RPMI7951 (cell line): ENCODE data around the gene DICER1. TPM values are rescaled to one million over a fixed set of nuclear protein-coding genes. Genes with fewer than 3 reads are reported as not detected.
"Not testable (repeated sequence)": the region's sequence is repeated elsewhere in the genome, so short reads cannot be mapped to it uniquely, and the experiment has no call there.

Experiments
- DNase-seq: peaks from one replicate; pipeline ENCODE4 v3.0.0-alpha.2; 2012; ENCODE audit warnings: low read depth
- total RNA-seq: library from RNA; depleted of rRNA; stranded (reverse); fragments of >200 nt; shearing (Covaris generic); gene quantifications from 2 replicates; pipeline ENCODE4 v1.2.3, GENCODE V29; 2014

The DICER1 gene
- total RNA-seq, 1 experiment from 2014 or later, result 34.2 TPM

DNA sequence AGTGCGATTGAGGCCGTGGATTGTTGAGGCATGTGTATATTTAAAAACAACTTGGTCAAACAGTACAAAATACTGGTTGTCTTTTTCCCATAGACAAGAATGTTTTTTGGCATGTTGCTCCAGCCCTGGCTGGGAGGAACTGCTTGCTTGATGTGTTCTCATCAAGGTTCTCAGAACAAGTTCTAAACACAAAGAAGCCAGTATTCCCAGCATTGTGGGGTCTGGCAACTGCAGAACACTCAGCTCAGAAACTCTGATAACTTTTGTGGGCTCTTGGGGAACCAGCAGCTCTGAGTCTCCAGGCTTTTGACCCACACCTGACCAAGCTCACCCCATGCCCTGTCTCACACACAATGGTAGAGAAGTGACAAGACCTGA lies 27.1 kb upstream of the DICER1 start:
- DNase-seq, result no peak

GRCh38 chr14:95183532-95184412 lies 26.4 kb upstream of the DICER1 start:
- no peak for DNase-seq

DNA sequence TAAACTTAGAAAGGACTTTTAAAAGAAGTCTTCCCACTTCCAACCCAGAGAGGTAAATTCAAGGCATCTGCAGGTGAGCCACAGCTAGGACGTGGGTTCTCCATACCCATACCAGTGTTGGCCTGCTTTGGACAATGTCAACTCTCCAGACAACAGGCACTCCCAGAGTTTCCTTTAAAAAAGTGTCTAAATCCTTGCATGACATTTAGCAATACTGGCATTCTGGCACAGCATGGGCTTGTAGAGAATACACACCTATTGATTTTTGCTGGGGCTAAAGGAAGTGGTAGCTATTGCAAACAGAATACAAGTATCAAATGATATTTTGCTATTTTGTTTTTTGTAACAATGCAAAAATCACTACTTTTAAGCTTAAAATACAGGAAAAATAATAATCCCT lies 25.8 kb upstream of the DICER1 start:
- no peak for DNase-seq

DNA sequence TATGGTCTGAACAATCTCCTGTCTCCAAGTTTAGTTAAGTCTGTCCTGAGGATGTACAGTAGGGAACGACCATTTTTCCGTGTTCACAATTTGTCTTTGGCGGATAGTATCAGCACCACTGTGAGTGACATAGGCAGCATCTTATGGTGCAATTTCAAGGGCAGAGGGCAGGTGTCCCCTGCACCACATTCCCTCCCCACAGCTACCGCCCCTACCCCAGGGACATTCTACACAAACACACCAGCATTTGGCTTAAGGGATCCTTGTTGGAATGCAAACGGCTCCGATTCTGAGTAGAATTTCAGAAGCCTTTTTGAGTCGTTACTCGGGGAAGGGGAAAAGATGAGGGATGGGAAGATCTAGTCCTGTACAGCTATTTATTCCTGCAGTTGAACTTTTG lies 25.1 kb upstream of the DICER1 start:
- no peak for DNase-seq

GRCh38 chr14:95180966-95181741 lies 23.8 kb upstream of the DICER1 start:
- DNase-seq, result no peak

DNA sequence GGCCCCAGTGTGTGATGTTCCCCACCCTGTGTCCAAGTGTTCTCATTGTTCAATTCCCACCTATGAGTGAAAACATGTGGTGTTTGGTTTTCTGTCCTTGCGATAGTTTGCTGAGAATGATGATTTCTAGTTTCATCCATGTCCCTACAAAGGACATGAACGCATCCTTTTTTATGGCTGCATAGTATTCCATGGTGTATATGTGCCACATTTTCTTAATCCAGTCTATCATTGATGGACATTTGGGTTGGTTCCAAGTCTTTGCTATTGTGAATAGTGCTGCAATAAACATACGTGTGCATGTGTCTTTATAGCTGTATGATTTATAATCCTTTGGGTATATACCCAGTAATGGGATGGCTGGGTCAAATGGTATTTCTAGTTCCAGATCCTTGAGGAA lies 18.3 kb upstream of the DICER1 start:
- DNase-seq, result not testable (repeated sequence)

GRCh38 chr14:95174184-95174792 lies 17.0 kb upstream of the DICER1 start:
- DNase-seq, result no peak

- DNase-seq, result no peak
These were observed 16.2 kb upstream of the DICER1 start for GRCh38 chr14:95173518-95173917.

- no peak for DNase-seq
These were observed 9.8 kb upstream of the DICER1 start for GRCh38 chr14:95167177-95167576.

- no peak for DNase-seq
These were observed 8.2 kb upstream of the DICER1 start for GRCh38 chr14:95165517-95165916.

DNA sequence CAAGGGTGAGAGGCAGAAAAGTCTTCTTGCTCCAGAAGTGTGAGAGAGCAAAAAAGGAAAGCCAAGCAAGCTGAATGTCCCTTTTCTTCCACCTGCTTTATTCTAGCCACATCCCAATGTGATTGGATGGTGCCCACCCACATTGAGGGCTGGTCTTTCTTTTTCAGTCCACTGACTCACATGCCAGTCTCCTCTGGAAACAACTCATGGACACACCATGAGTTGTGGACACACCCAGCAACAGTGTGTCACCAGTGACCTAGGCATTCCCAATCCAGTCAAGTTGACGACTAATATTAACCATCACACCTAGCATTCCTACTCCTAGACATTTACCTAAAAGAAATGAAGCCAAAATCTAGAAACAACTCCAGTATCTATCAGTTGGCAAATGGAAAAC lies 7.2 kb upstream of the DICER1 start:
- no peak for DNase-seq

DNA sequence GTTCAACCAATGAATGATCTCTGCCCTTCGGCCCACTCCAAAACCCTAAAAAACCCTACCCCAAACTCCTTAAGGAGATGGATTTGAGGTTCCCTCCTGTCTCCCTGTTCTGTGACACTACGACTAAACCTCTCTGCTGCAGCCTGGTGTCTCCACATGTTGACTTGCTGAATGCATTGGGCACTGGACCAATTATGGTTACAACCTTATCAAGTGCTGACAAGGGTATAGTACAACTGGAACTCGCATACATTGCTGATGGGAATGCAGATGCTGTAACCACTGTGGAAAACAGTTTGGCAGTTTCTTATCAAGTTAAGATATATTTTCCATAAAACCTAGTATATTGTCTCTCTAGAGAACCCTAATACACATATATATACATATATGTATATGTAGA lies 6.3 kb upstream of the DICER1 start:
- no peak for DNase-seq

GRCh38 chr14:95163132-95163531 lies 5.8 kb upstream of the DICER1 start:
- no peak for DNase-seq

DNA sequence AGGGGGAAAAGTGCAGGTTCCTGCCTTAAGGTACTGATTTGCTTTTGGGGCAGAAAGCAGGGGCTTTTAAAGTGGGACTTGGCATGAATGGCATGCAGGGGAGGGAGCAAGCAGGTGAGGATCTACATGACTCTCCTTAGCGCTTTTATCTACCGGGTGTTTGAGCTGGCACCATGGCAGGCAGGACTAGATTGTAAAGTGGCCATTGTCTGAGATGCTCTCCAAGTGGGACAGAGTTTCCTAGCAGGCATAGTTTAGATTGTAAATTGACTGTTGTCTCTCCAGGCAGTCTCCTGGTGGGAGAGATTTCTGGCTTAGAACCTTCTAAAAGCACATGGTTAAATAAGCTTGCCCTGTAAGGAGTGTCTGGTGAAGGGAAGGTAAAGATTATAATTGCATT lies 5.3 kb upstream of the DICER1 start:
- DNase-seq, result no peak

GRCh38 chr14:95157048-95157326 lies 342 bp downstream of the DICER1 start:
- no peak for DNase-seq

DNA sequence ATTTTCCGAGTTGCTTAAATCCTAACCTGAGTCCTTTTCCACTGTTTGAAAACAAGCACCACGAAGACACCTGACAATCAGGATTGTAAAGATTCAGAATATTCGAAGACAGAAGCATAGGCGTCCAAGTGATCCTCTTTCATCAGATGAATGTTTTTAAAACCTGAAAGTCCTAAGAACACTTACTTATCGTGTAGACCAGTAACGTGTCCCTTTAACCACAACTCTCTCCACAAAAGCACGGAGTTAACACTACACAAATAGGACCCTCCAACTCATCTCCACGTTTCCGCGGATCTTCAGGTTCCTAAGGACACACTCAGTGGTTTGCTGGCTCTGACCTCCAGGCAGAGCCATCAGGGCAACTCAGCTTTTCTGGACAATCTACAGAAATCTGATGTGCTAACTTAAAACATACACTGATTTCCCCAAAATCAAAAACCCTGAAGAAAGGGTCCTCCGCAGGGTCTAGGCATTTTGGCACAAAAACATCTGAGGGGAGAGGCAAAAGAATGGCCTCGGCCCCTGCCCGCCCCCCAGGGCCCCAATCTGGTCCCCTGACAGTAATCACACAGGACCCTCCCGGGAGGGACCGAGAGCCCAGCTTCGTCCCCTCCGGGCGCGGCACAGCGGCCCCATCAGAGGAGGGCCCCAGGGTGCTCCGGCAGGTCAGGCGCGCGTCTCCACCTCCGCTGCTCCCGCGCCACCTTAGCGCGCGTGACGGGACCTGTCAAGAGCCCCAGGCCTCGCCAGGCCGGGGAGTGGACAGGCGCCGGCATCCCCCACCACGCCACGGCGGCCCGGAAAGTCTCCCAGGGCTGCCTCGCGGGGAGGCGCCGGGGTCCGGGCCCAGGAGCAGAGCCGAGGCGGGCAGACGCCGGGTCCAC lies 925 bp downstream of the DICER1 start:
- DNase-seq, result peak; percentile 23

GRCh38 chr14:95155045-95155444 lies 2.3 kb downstream of the DICER1 start:
- no peak for DNase-seq

- no peak for DNase-seq
These were observed 3.5 kb downstream of the DICER1 start for GRCh38 chr14:95153866-95154265.

DNA sequence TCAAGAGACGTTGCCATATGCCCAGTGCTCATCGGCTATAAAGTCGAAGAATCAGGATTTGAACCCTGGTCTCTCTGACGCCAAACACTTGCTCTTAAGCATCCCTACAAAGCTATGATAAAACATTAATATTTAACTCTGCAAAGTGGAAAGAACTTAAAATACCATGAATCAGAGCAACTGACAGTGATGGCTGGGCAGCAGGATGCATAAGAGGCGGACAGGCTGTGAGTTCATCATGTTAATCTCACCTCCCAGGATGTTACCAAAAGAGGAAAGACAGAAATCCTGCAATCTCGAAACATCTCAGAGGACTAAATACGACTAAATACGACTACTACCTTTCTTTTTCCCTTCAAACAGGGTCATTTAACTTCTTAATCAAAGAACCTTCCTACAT lies 5.8 kb downstream of the DICER1 start:
- no peak for DNase-seq

- no peak for DNase-seq
These were observed 6.4 kb downstream of the DICER1 start for GRCh38 chr14:95150910-95151309.

GRCh38 chr14:95149441-95149840 lies 7.9 kb downstream of the DICER1 start:
- DNase-seq, result no peak

- DNase-seq, result no peak
These were observed 9.7 kb downstream of the DICER1 start for GRCh38 chr14:95147597-95147996.
